BLaER1 (cell line): ENCODE results near the gene KIF16B.
A peak's percentile ranks its signal among the peaks of the same experiment; 100 is the strongest.

Experiments used
- H3K27ac ChIP-seq: shearing (Covaris generic); formaldehyde crosslinking; 2 replicates; pipeline ENCODE4 v1.8.1; 2022
- H3K27me3 ChIP-seq: shearing (Covaris generic); formaldehyde crosslinking; 2 replicates; pipeline ENCODE4 v1.8.1; 2022
- H3K36me3 ChIP-seq: shearing (Covaris generic); formaldehyde crosslinking; 2 replicates; pipeline ENCODE4 v1.8.1; 2022
- H3K4me1 ChIP-seq: shearing (Covaris generic); formaldehyde crosslinking; 2 replicates; pipeline ENCODE4 v1.8.1; 2022
- H3K4me2 ChIP-seq: shearing (Covaris generic); formaldehyde crosslinking; 2 replicates; pipeline ENCODE4 v1.8.1; 2022
- H3K4me3 ChIP-seq: shearing (Covaris generic); formaldehyde crosslinking; 2 replicates; pipeline ENCODE4 v1.8.1; 2022
- H3K9ac ChIP-seq: shearing (Covaris generic); formaldehyde crosslinking; 2 replicates; pipeline ENCODE4 v1.8.1; 2022
- H3K9me3 ChIP-seq: shearing (Covaris generic); formaldehyde crosslinking; 2 replicates; pipeline ENCODE4 v1.8.1; 2022
- H4K20me1 ChIP-seq: shearing (Covaris generic); formaldehyde crosslinking; 2 replicates; pipeline ENCODE4 v1.8.1; 2022
- Cebpa-rat ChIP-seq: shearing (Covaris generic); IDR thresholded peaks from 2 replicates; pipeline ENCODE4 v1.8.1; 2022

KIF16B gene

GRCh38 chr20:16399801-16400200 is 173.4 kb downstream of the KIF16B start:
- TF ChIP-seq Cebpa-rat, result no peak
- Histone ChIP-seq H3K4me1 (peaks cover 44% of the 10 kb centered on the region), H3K9ac (no peak overlapping the region), H3K4me2 (peak overlapping the region; percentile 66), H4K20me1 (no peaks in the 10 kb centered on the region), H3K27ac (peak overlapping the region; percentile 49; the same call in 1 of the 2 replicates), H3K4me3 (no peak overlapping the region), H3K36me3 (peaks cover 90% of the 10 kb centered on the region), H3K27me3 (no peaks in the 10 kb centered on the region), H3K9me3 (peaks cover 23% of the 10 kb centered on the region)

GRCh38 chr20:16397086-16397485 is 176.2 kb downstream of the KIF16B start:
- peaks cover 82% of the 10 kb centered on the region for H3K36me3 ChIP-seq
- no peak overlapping the region for H3K9ac ChIP-seq
- no peaks in the 10 kb centered on the region for H4K20me1 ChIP-seq
- H3K27me3 ChIP-seq, result no peaks in the 10 kb centered on the region
- peaks cover 38% of the 10 kb centered on the region for H3K4me1 ChIP-seq
- no peak overlapping the region for H3K4me3 ChIP-seq
- TF ChIP-seq Cebpa-rat, result no peak
- H3K4me2 ChIP-seq, result no peak overlapping the region
- no peak overlapping the region for H3K27ac ChIP-seq
- H3K9me3 ChIP-seq, result peaks cover 23% of the 10 kb centered on the region

DNA sequence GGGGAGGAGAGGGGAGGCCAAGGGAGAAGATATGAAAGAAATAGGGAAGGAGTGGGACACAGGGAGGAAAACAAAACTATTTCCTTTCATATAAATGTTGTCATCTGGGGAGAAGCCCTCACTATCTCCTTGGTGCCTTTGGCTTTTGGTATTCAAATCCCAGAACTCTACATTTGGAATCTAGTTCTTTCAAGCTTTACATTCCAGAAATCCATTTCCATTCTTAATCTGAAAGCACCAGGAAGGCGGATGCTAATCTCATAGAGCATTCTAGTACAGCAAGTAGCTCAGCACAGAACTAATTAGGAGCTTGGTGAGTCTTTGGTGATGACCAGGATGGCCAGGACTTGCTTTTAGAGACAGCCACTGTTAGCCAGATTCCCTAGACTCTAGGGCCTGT is 177.9 kb downstream of the KIF16B start:
- no peaks in the 10 kb centered on the region for H3K27me3 ChIP-seq
- no peak overlapping the region for H3K27ac ChIP-seq
- peaks cover 82% of the 10 kb centered on the region for H3K36me3 ChIP-seq
- no peak for TF ChIP-seq Cebpa-rat
- peaks cover 25% of the 10 kb centered on the region for H3K4me1 ChIP-seq
- H4K20me1 ChIP-seq, result no peaks in the 10 kb centered on the region
- H3K9me3 ChIP-seq, result peaks cover 8% of the 10 kb centered on the region; the same call in 1 of the 2 replicates
- H3K4me3 ChIP-seq, result no peak overlapping the region
- no peak overlapping the region for H3K4me2 ChIP-seq
- no peak overlapping the region for H3K9ac ChIP-seq

DNA sequence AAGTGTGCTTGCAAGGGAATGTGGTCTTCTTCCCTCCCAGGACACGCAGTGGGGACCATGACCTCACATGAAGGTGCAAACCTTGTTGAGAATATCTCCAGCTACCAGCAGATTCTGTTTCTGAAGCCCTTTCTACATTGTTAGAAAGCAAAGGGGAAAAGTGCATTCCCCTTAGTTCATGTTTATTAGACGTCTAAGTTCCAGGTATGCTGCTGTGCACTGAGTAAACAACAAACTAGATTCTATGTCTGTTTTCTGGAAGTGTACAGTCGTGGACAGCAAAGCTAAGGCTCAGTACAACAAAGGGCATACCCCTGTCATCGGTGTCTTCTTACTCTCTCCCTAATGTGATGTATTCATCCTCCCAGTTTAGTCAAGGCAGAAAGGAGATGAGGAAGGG is 178.5 kb downstream of the KIF16B start:
- peaks cover 80% of the 10 kb centered on the region for H3K36me3 ChIP-seq
- H3K4me1 ChIP-seq, result peaks cover 19% of the 10 kb centered on the region
- no peaks in the 10 kb centered on the region for H4K20me1 ChIP-seq
- no peak overlapping the region for H3K27ac ChIP-seq
- H3K4me2 ChIP-seq, result no peak overlapping the region
- H3K27me3 ChIP-seq, result no peaks in the 10 kb centered on the region
- no peak overlapping the region for H3K9ac ChIP-seq
- no peak for TF ChIP-seq Cebpa-rat
- peaks cover 2% of the 10 kb centered on the region; the same call in 1 of the 2 replicates for H3K9me3 ChIP-seq
- H3K4me3 ChIP-seq, result no peak overlapping the region

DNA sequence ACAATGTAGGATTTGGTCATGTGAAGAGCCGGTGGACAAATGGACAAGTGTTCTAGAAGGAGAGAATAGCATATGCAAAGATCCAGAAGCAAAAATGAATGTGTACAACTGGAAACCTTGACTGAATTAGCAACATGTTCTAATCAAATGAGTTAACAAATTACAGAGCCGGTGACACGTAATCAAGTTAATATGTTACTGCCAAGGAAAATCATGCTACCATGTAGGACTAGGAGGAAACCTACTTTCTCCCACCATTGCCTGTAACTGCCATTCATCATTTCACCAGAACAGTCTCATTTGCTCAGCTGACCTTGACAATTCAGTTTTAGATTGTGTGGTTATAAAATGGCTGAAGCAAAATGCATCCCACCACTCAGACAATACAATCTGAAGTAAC is 179.4 kb downstream of the KIF16B start:
- Histone ChIP-seq H3K4me2 (no peak overlapping the region), H3K27me3 (no peaks in the 10 kb centered on the region), H3K4me3 (no peak overlapping the region), H3K9ac (no peak overlapping the region), H4K20me1 (no peaks in the 10 kb centered on the region), H3K36me3 (peaks cover 80% of the 10 kb centered on the region), H3K4me1 (peaks cover 9% of the 10 kb centered on the region), H3K27ac (no peak overlapping the region), H3K9me3 (no peaks in the 10 kb centered on the region)
- TF ChIP-seq Cebpa-rat, result no peak

- Histone ChIP-seq H3K9me3 (no peaks in the 10 kb centered on the region), H3K9ac (no peak overlapping the region), H3K27ac (no peak overlapping the region), H3K4me3 (no peak overlapping the region), H4K20me1 (no peaks in the 10 kb centered on the region), H3K4me1 (peaks cover 4% of the 10 kb centered on the region), H3K4me2 (no peak overlapping the region), H3K36me3 (peaks cover 77% of the 10 kb centered on the region), H3K27me3 (no peaks in the 10 kb centered on the region)
- TF ChIP-seq Cebpa-rat, result no peak
Observed at GRCh38 chr20:16393297-16393696, 180.0 kb downstream of the KIF16B start.

DNA sequence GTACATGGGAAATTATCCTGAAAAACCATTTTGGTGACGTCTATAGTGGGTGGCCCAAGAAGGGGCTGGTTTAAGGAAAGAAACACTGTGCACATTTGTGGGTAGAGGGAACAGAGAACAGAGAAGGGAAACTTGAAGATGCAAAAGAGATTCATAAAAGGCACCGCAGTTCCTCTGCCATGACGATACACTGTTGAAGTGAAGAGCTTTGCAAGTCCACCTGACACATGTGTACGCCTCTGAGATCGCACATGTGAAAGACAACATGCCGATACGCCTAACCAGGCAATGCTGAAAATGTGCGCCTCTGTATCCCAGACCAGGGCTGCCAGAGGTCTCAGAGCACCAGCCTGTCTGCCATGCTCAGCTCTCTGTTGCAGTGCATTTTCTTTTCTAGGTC is 180.9 kb downstream of the KIF16B start:
- Histone ChIP-seq H3K27ac (no peak overlapping the region), H3K4me2 (no peak overlapping the region), H3K9ac (no peak overlapping the region), H4K20me1 (no peaks in the 10 kb centered on the region), H3K9me3 (no peaks in the 10 kb centered on the region), H3K4me1 (no peaks in the 10 kb centered on the region), H3K27me3 (no peaks in the 10 kb centered on the region), H3K4me3 (no peak overlapping the region), H3K36me3 (peaks cover 76% of the 10 kb centered on the region)
- no peak for TF ChIP-seq Cebpa-rat

DNA sequence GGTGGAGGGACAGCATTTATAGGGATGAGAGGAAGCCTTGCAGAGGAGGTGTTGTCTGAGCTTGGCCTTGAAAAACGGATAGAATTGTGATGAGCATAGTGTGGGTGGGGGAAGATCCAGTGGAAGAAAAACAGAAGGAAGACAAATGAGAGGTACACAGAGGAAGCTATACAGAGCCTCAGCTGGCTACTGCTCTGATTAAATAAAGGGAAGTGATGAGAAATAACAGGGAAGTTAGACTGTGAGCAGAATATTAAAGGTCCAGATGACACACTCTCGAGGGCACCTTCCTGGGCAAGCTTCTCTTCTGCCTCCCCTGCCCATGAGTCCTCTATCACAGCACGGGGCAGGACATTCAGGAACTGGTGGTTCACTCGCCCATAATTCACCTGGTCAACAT is 182.3 kb downstream of the KIF16B start:
- H3K27ac ChIP-seq, result no peak overlapping the region
- no peaks in the 10 kb centered on the region for H3K27me3 ChIP-seq
- H3K4me2 ChIP-seq, result no peak overlapping the region
- H3K9me3 ChIP-seq, result no peaks in the 10 kb centered on the region
- H3K36me3 ChIP-seq, result peaks cover 78% of the 10 kb centered on the region
- no peak overlapping the region for H3K9ac ChIP-seq
- no peaks in the 10 kb centered on the region for H4K20me1 ChIP-seq
- no peak for TF ChIP-seq Cebpa-rat
- no peaks in the 10 kb centered on the region for H3K4me1 ChIP-seq
- H3K4me3 ChIP-seq, result no peak overlapping the region

- Histone ChIP-seq H3K4me2 (no peak overlapping the region), H3K4me3 (no peak overlapping the region), H3K27ac (no peak overlapping the region), H4K20me1 (no peaks in the 10 kb centered on the region), H3K36me3 (peaks cover 83% of the 10 kb centered on the region), H3K4me1 (no peaks in the 10 kb centered on the region), H3K9me3 (no peaks in the 10 kb centered on the region), H3K27me3 (no peaks in the 10 kb centered on the region), H3K9ac (no peak overlapping the region)
- no peak for TF ChIP-seq Cebpa-rat
Observed at GRCh38 chr20:16388731-16389130, 184.5 kb downstream of the KIF16B start.

DNA sequence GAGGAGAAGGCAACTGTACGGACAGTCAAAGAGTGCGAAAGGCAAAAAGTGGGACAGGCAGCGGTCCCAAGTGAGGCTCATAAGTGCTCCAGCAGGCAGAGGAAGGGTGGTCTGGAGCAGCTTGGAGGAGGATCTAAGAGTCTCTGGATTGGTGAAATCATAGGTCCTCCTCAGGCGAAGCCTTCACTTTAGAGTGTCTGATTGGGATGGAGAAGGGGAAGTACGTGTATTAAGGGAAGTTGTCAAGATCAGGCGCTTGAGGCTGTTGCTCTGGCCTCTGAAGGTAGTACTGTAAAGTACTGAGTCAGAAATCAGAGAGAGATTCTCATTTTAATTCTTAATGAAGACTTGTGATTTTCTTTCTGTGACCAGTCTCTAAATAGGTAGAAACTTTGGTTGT is 185.6 kb downstream of the KIF16B start:
- Histone ChIP-seq H3K9ac (no peak overlapping the region), H3K9me3 (no peaks in the 10 kb centered on the region), H3K27me3 (no peaks in the 10 kb centered on the region), H3K27ac (no peak overlapping the region), H3K4me2 (no peak overlapping the region), H3K4me3 (no peak overlapping the region), H3K4me1 (no peaks in the 10 kb centered on the region), H4K20me1 (no peaks in the 10 kb centered on the region), H3K36me3 (peaks cover 87% of the 10 kb centered on the region)
- no peak for TF ChIP-seq Cebpa-rat

DNA sequence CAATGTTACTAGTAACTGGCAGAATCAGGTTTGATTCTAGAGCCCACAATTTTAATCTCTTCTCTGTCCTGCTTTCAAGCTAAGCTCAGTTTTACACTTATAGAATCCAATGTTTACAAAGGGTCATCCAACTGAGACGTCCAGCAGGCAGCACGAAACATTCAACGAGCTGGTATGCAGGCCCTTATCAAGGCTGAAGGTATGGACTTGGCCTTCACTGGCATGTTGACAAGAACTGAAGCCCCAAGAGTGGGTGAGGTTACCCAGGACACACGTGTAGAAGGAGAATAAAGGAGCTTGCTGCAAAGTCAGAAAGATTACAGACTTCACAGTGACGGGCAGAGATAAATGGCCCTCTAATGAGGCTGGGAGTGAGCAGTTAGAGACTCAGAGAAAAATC is 187.4 kb downstream of the KIF16B start:
- no peak for TF ChIP-seq Cebpa-rat
- H3K4me2 ChIP-seq, result no peak overlapping the region
- H3K27ac ChIP-seq, result no peak overlapping the region
- H4K20me1 ChIP-seq, result no peaks in the 10 kb centered on the region
- no peaks in the 10 kb centered on the region for H3K27me3 ChIP-seq
- H3K9me3 ChIP-seq, result no peaks in the 10 kb centered on the region
- H3K36me3 ChIP-seq, result peaks cover 73% of the 10 kb centered on the region
- no peak overlapping the region for H3K9ac ChIP-seq
- H3K4me3 ChIP-seq, result no peak overlapping the region
- no peaks in the 10 kb centered on the region for H3K4me1 ChIP-seq
